K562 (cell line): ENCODE data around the gene FAM20C. TPM values are rescaled to one million over a fixed set of nuclear protein-coding genes. Genes with fewer than 3 reads are reported as not detected.

Experiments
- ATAC-seq: fragments of 200-7000 bp; cut with Tn5 transposase; 3 replicates; pipeline ENCODE4 v1.9.1; 2020; ENCODE audit warnings: moderate library complexity
- BruUV-seq: library from RNA; stranded (reverse); fragments of 400-500 nt; replicated peaks from 2 replicates; lab custom pipeline; 2021; lab: Mats Ljungman, UMichigan
- CTCF ChIA-PET: fragments of 300-600 bp; formaldehyde crosslinking; extraction: SDS; loops from one replicate; lab custom pipeline; 2021; ENCODE audit warnings: low intra/inter-chr PET ratio; lab: Yijun Ruan, JAX
- POLR2A ChIA-PET: fragments of 300-600, 350-650 bp; sonication (Branson Sonifier 250); formaldehyde crosslinking; extraction: SDS; loops from one replicate; lab custom pipeline; 2021; ENCODE audit warnings: antibody characterized with exemption, inconsistent platforms; lab: Yijun Ruan, JAX
- DNase-seq, 4 experiments: peaks; one replicate each; pipeline versions ENCODE4 v3.0.0 to v3.0.0-alpha.2; 2011 to 2018; ENCODE audit warnings: low spot score in 3 of 4, mixed read lengths in 3 of 4; ENCODE audit errors: extremely low read depth in 1 of 4
- FAIRE-seq: peaks from 2 replicates; lab custom pipeline; 2011; peaks lifted over from hg19 to GRCh38; lab: Jason Lieb, UNC
- H2AFZ ChIP-seq: 2 replicates; pipeline ENCODE4 v1.6.0; 2011; ENCODE audit warnings: low read depth, low read length, control low read depth, inconsistent platforms
- H3K27ac ChIP-seq: fragments of 200-600 bp; 3 replicates; pipeline ENCODE4 v1.8.0; 2011; ENCODE audit warnings: low read depth, mild to moderate bottlenecking, control low read depth, inconsistent platforms, low read length, moderate library complexity, mixed read lengths; ENCODE audit errors: extremely low read depth
- H3K27me3 ChIP-seq, 2 experiments: fragments of 300-600 bp in 1 of 2; 2 replicates in 1 of 2; 3 replicates in 1 of 2; pipeline versions ENCODE4 v1.6.0 to v1.8.0; 2011; ENCODE audit warnings: inconsistent platforms in 2 of 2, low read length in 2 of 2, mild to moderate bottlenecking in 1 of 2, mixed read lengths in 1 of 2, moderate library complexity in 1 of 2; ENCODE audit not compliant: control insufficient read depth in 2 of 2, insufficient read depth in 2 of 2
- H3K36me3 ChIP-seq: fragments of 300-600 bp; 3 replicates; pipeline ENCODE4 v1.8.0; 2011; ENCODE audit warnings: mild to moderate bottlenecking, low read length, inconsistent platforms; ENCODE audit not compliant: control insufficient read depth, insufficient read depth
- H3K4me1 ChIP-seq, 2 experiments: fragments of 200-600 bp in 1 of 2; replicated peaks in 1 of 2; 2 replicates in 1 of 2; 3 replicates in 1 of 2; pipeline versions ENCODE4 v1.5.1 to v1.8.0; 2011; ENCODE audit warnings: inconsistent platforms in 2 of 2, low read length in 2 of 2, mild to moderate bottlenecking in 1 of 2, mixed read lengths in 1 of 2, moderate library complexity in 1 of 2; ENCODE audit not compliant: control insufficient read depth in 2 of 2, insufficient read depth in 2 of 2
- H3K4me2 ChIP-seq: 2 replicates; pipeline ENCODE4 v1.6.1; 2011; ENCODE audit warnings: low read length, control low read depth, inconsistent platforms, mixed read lengths; ENCODE audit not compliant: insufficient read depth
- H3K4me3 ChIP-seq: fragments of 200-600 bp; sonication (generic), shearing (Covaris generic); 2 replicates; pipeline ENCODE4 v1.5.1; 2016; ENCODE audit warnings: control low read depth, inconsistent platforms
- H3K79me2 ChIP-seq: fragments of 200-600 bp; 3 replicates; pipeline ENCODE4 v1.8.0; 2011; ENCODE audit warnings: low read length, inconsistent platforms; ENCODE audit not compliant: control insufficient read depth, insufficient read depth
- H3K9ac ChIP-seq, 2 experiments: 2 replicates each; pipeline versions ENCODE4 v1.6.0 to v1.6.1; 2011; ENCODE audit warnings: low read depth in 2 of 2, low read length in 2 of 2, control low read depth in 1 of 2, inconsistent platforms in 1 of 2, mild to moderate bottlenecking in 1 of 2, mixed read lengths in 1 of 2; ENCODE audit not compliant: insufficient read depth in 1 of 2
- H3K9me1 ChIP-seq: one replicate; pipeline ENCODE4 v1.6.0; 2011; ENCODE audit warnings: inconsistent platforms, mild to moderate bottlenecking, low read length, moderate library complexity; ENCODE audit not compliant: control insufficient read depth, insufficient read depth
- H3K9me3 ChIP-seq: replicated peaks from 2 replicates; pipeline ENCODE4 v1.5.1; 2011; ENCODE audit warnings: low read depth, low read length, inconsistent platforms; ENCODE audit not compliant: control insufficient read depth, insufficient read depth
- H4K20me1 ChIP-seq: replicated peaks from 2 replicates; pipeline ENCODE4 v1.6.1; 2011; ENCODE audit warnings: low read length, inconsistent platforms, mixed read lengths; ENCODE audit not compliant: control insufficient read depth, insufficient read depth
- CBFA2T2 ChIP-seq: fragments of 450-650 bp; conservative IDR thresholded peaks from 2 replicates; pipeline ENCODE4 v1.6.1; 2017; ENCODE audit warnings: mild to moderate bottlenecking
- CREBBP ChIP-seq: IDR thresholded peaks from one replicate; pipeline ENCODE4 v1.6.1; 2012; ENCODE audit warnings: low read depth, mild to moderate bottlenecking, control low read depth, inconsistent platforms, low read length
- ELF4 ChIP-seq: fragments of 450-650 bp; formaldehyde crosslinking; IDR thresholded peaks from 2 replicates; pipeline ENCODE4 v1.4.0; 2022; ENCODE audit warnings: missing genetic modification characterization
- PTTG1 ChIP-seq: fragments of 450-650 bp; IDR thresholded peaks from 2 replicates; pipeline ENCODE4 v1.6.1; 2016; ENCODE audit warnings: low read depth, mild to moderate bottlenecking, missing genetic modification characterization, missing compliant biosample characterization
- UBTF ChIP-seq, 2 experiments: IDR thresholded peaks; 2 replicates each; pipeline ENCODE4 v1.6.1; 2012; ENCODE audit warnings: improper control_type of control experiment in 2 of 2, low read depth in 2 of 2, low read length in 2 of 2, borderline replicate concordance in 1 of 2
- ZBTB12 ChIP-seq: fragments of 250-450 bp; sonication (Bioruptor Pico); IDR thresholded peaks from 2 replicates; pipeline ENCODE4 v1.4.0; 2020
- WGBS: fragments of 100-300 bp; shearing (Covaris generic); methylation state at CpG from one replicate; pipeline ENCODE4 v1.1.6; 2016; ENCODE audit warnings: low coverage, mixed read lengths; ENCODE audit not compliant: insufficient coverage; ENCODE audit errors: missing lambda C conversion rate; 5-methylcytosine and 5-hydroxymethylcytosine counted together
- in situ Hi-C: fragments of 300-500 bp; cut with MboI; formaldehyde crosslinking; loops from 4 replicates; pipeline ENCODE4 v1.15.0; 2018; ENCODE audit warnings: inconsistent platforms, mixed read lengths
- intact Hi-C: fragments of 100-400 bp; cut with micrococcal nuclease; formaldehyde crosslinking; loops from 2 replicates; pipeline ENCODE4 v1.14.2; 2022
- polyA plus RNA-seq, 8 experiments: library from polyadenylated mRNA; depleted of rRNA in 4 of 8; stranded (reverse) in 5 of 8; unstranded in 3 of 8; fragments of >200 nt; fragmentation: Nextera tagmentation in 2 of 8; fragmentation: Illumina TruSeq in 1 of 8; extraction: Ambion mirVana in 2 of 8; extraction: Trizol in 1 of 8; gene quantifications; 2 replicates each; pipeline versions ENCODE4 v1.2.1 to v1.2.3, GENCODE V29; 2011 to 2014; ENCODE audit warnings: inconsistent platforms in 1 of 8, missing spikeins in 1 of 8
- total RNA-seq, 7 experiments: library from RNA; depleted of rRNA in 6 of 7; stranded (reverse); fragments of >200 nt in 6 of 7; fragmentation: Illumina TruSeq in 2 of 7; extraction: Trizol in 2 of 7; gene quantifications; 2 replicates each; pipeline versions ENCODE4 v1.2.1 to v1.2.3, GENCODE V29; 2011 to 2021; ENCODE audit warnings: low replicate concordance in 1 of 7
- TF ChIP-seq, protein P1 (sequence below), 3 experiments: IDR thresholded peaks in 2 of 3; conservative IDR thresholded peaks in 1 of 3; 2 replicates each; pipeline ENCODE4 v1.5.1; 2011 to 2012; ENCODE audit warnings: low read length in 3 of 3, mild to moderate bottlenecking in 3 of 3, control low read depth in 2 of 3, improper control_type of control experiment in 1 of 3, inconsistent platforms in 1 of 3, low read depth in 1 of 3, mixed read lengths in 1 of 3, moderate library complexity in 1 of 3; ENCODE audit not compliant: insufficient read depth in 2 of 3
- TF ChIP-seq, protein P2 (sequence below): fragments of 450-650 bp; IDR thresholded peaks from 2 replicates; pipeline ENCODE4 v1.6.1; 2016

FAM20C gene
- total and polyA plus RNA-seq, 9 of the 15 experiments (the other 6 are each of a cell fraction or from before 2014, with no cell fraction given): 0.09 TPM; not detected in 8

DNA sequence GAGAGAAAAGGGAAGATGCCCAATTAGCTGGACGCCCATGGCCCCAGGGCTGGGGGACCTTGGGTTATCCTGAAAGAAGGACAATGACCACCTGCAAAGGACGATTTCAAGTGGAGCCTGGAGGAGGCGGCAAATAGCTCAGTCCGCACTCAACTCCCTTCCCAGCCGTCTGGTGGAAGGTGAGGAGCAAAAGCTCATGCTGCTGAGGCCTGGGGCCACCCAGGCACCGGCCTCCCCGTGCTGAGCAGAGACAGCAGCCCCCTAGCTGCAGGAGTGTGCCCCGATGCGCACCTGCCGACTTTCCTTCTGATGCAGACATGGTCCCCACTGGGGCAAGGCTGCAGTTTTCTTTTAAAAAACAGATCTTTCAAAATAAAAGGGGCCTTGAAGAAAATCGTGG, 7.9 kb downstream of the FAM20C start:
- DNase-seq (no peak), ATAC-seq (peak; percentile 60), FAIRE-seq (no peak)
- no peak overlapping the region for H2AFZ ChIP-seq
- H3K4me3 ChIP-seq: no peak overlapping the region
- H3K4me1 ChIP-seq: no peaks in the 10 kb centered on the region
- no peak overlapping the region; a peak in 1 of 4 replicates for H3K9ac ChIP-seq
- no peak overlapping the region for H3K27ac ChIP-seq
- POLR2A ChIA-PET: interaction anchor here (0.9 kb wide), 1 partner anchor 9 kb away, joined by 6 read pairs; no protein-coding TSS in a partner anchor
- TF ChIP-seq CREBBP: no peak
- TF ChIP-seq, protein P1, sequence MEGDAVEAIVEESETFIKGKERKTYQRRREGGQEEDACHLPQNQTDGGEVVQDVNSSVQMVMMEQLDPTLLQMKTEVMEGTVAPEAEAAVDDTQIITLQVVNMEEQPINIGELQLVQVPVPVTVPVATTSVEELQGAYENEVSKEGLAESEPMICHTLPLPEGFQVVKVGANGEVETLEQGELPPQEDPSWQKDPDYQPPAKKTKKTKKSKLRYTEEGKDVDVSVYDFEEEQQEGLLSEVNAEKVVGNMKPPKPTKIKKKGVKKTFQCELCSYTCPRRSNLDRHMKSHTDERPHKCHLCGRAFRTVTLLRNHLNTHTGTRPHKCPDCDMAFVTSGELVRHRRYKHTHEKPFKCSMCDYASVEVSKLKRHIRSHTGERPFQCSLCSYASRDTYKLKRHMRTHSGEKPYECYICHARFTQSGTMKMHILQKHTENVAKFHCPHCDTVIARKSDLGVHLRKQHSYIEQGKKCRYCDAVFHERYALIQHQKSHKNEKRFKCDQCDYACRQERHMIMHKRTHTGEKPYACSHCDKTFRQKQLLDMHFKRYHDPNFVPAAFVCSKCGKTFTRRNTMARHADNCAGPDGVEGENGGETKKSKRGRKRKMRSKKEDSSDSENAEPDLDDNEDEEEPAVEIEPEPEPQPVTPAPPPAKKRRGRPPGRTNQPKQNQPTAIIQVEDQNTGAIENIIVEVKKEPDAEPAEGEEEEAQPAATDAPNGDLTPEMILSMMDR (IDR thresholded peaks at IDR 0.05 in 2 of 3, conservative IDR thresholded peaks at IDR 0.05 in 1 of 3; ENCODE audit: insufficient read depth in 2 of 3, low read depth in 1 of 3, low read length in 3 of 3): 0 out of 6 replicates have a peak, but pooled peaks of 1 of the 3 experiments have one; percentile 28
- H3K9me1 ChIP-seq: peaks cover 2% of the 10 kb centered on the region
- in situ Hi-C loops: no loop called here
- peaks cover 41 to 97% of the 10 kb centered on the region in 2 experiments for H3K27me3 ChIP-seq
- H3K36me3 ChIP-seq: no peaks in the 10 kb centered on the region
- CTCF ChIA-PET: no interaction called here
- peaks cover 26% of the 10 kb centered on the region for H4K20me1 ChIP-seq
- intact Hi-C loops: no loop called here
- H3K4me2 ChIP-seq: no peak overlapping the region
- no peaks in the 10 kb centered on the region for H3K79me2 ChIP-seq
- no peaks in the 10 kb centered on the region for H3K9me3 ChIP-seq
- BruUV-seq: no TSS peak
- 0% methylated on average over 11 of the region's 11 CpGs for WGBS

DNA sequence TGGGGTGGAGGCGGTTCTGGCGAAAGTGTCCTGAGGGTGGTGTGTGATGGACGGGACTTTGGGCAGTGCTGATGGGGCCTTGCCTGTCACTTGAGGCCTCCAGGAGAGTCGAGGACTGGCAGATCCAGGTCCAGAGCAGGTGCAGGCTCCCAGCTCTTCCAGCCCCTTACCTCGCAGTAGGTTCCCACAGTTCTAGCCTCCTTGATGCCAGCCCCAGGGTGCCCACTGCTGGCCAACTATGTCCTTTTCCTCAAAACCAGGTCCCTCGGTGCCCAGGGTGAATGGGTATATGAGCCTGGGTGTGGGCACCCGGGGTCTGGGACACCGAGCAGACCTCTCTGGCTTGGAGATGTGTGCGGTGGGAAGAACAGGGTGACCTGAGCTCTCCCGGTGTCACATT, 8.3 kb downstream of the FAM20C start:
- Histone ChIP-seq H3K4me1 (no peaks in the 10 kb centered on the region), H4K20me1 (peaks cover 26% of the 10 kb centered on the region), H3K79me2 (no peaks in the 10 kb centered on the region), H2AFZ (no peak overlapping the region), H3K36me3 (no peaks in the 10 kb centered on the region), H3K9me3 (no peaks in the 10 kb centered on the region), H3K9ac (no peak overlapping the region), H3K4me2 (no peak overlapping the region), H3K9me1 (peaks cover 2% of the 10 kb centered on the region), H3K4me3 (no peak overlapping the region), H3K27me3 (peaks cover 37 to 93% of the 10 kb centered on the region in 2 experiments), H3K27ac (no peak overlapping the region)
- in situ Hi-C loops: no loop called here
- no TSS peak for BruUV-seq
- ATAC-seq (no peak), FAIRE-seq (no peak), DNase-seq (no peak)
- CTCF ChIA-PET: no interaction called here
- intact Hi-C loops: no loop called here
- 1% methylated on average over 9 of the region's 10 CpGs for WGBS
- POLR2A ChIA-PET: interaction anchor here (0.9 kb wide), 1 partner anchor 9 kb away, joined by 6 read pairs; no protein-coding TSS in a partner anchor
- TF ChIP-seq UBTF (IDR thresholded peaks at IDR 0.05; ENCODE audit: borderline replicate concordance in 1 of 2, low read depth in 2 of 2, low read length in 2 of 2) (no peak), ZBTB12 (CRISPR knock-in tag) (no peak), PTTG1 (tag) (no peak), ELF4 (no peak), CBFA2T2 (no peak)
- TF ChIP-seq, protein P2, sequence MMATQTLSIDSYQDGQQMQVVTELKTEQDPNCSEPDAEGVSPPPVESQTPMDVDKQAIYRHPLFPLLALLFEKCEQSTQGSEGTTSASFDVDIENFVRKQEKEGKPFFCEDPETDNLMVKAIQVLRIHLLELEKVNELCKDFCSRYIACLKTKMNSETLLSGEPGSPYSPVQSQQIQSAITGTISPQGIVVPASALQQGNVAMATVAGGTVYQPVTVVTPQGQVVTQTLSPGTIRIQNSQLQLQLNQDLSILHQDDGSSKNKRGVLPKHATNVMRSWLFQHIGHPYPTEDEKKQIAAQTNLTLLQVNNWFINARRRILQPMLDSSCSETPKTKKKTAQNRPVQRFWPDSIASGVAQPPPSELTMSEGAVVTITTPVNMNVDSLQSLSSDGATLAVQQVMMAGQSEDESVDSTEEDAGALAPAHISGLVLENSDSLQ: no peak
